Naive B cell (primary cell): ENCODE data around the gene RPL23. TPM values are rescaled to one million over a fixed set of nuclear protein-coding genes. Genes with fewer than 3 reads are reported as not detected.
A peak's percentile ranks its signal among the peaks of the same experiment; 100 is the strongest.

ENCODE experiments used
- ATAC-seq, 2 donors: fragments of 150-1000 bp; cut with Tn5 transposase; 2 replicates each; pipeline ENCODE4 v1.10.0; 2021; ENCODE audit warnings: low read depth in 2 of 2, mild to moderate bottlenecking in 2 of 2, moderate library complexity in 2 of 2
- DNase-seq: peaks from one replicate; pipeline ENCODE4 v3.0.0; 2022
- H3K27ac Mint-ChIP-seq, 6 donors: one replicate each; pipeline ENCODE4 v1.8.0; 2020 to 2022; ENCODE audit warnings: mild to moderate bottlenecking in 6 of 6, mixed read lengths in 6 of 6, moderate library complexity in 5 of 6, inconsistent platforms in 2 of 6
- H3K27me3 Mint-ChIP-seq, 3 donors: one replicate each; pipeline ENCODE4 v1.8.0; 2021 to 2022; ENCODE audit warnings: mixed read lengths in 3 of 3, mild to moderate bottlenecking in 1 of 3
- H3K36me3 Mint-ChIP-seq, 2 donors: one replicate each; pipeline ENCODE4 v1.8.0; 2020 to 2022; ENCODE audit warnings: mixed read lengths in 2 of 2, inconsistent platforms in 1 of 2, mild to moderate bottlenecking in 1 of 2
- H3K4me1 Mint-ChIP-seq, 3 donors: one replicate each; pipeline ENCODE4 v1.8.0; 2020 to 2022; ENCODE audit warnings: mixed read lengths in 3 of 3, inconsistent platforms in 1 of 3, mild to moderate bottlenecking in 1 of 3, moderate library complexity in 1 of 3
- H3K4me3 Mint-ChIP-seq, 8 donors: one replicate each; pipeline ENCODE4 v1.8.0; 2020 to 2022; ENCODE audit warnings: mild to moderate bottlenecking in 8 of 8, mixed read lengths in 8 of 8, moderate library complexity in 8 of 8, inconsistent platforms in 2 of 8
- H3K9me3 Mint-ChIP-seq, 7 donors: one replicate each; pipeline ENCODE4 v1.8.0; 2020 to 2022; ENCODE audit warnings: mixed read lengths in 7 of 7, mild to moderate bottlenecking in 5 of 7, inconsistent platforms in 2 of 7, moderate library complexity in 1 of 7
- polyA plus RNA-seq, 6 donors: library from polyadenylated mRNA; unstranded; fragments of 300-500 nt; fragmentation: Illumina TruSeq; gene quantifications; one replicate each; pipeline ENCODE4 v1.2.3, GENCODE V29; 2021; ENCODE audit warnings: low read depth in 6 of 6

The RPL23 gene
- polyA plus RNA-seq, 6 donors from 2014 or later: 798 to 1,720 (median 1,485) TPM

DNA sequence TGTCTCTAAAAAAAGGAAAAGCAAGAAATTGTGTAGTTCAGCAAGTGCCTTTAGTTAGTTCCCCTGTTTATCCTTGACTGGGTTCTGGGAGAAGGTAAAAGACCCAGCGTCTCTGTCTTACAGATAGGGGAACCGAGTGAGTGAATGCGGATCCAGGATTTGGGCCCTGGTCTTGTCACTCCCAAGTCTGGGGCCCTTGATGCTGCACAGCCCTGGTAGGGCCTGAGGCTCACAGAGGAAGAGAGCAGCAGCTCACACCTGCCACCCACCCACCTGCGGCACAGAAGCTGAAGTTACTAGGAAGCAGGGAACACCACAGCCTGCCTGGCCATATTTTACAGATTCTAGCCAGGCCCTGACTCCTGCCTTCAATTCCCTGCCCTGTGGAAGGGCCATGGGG lies 38.6 kb upstream of the RPL23 start:
- H3K4me3 Mint-ChIP-seq: peak overlapping the region in 4 of 8 donors; percentile 36 to 80 (median 50)
- H3K9me3 Mint-ChIP-seq: no peaks in the 10 kb centered on the region
- no peaks in the 10 kb centered on the region for H3K36me3 Mint-ChIP-seq
- ATAC-seq (peak; percentile 76 to 77), DNase-seq (no peak)
- H3K4me1 Mint-ChIP-seq: peaks cover 21 to 33% (median 21%) of the 10 kb centered on the region in 3 donors
- peak overlapping the region; percentile 66 to 94 (median 86) for H3K27ac Mint-ChIP-seq
- no peaks in the 10 kb centered on the region for H3K27me3 Mint-ChIP-seq

DNA sequence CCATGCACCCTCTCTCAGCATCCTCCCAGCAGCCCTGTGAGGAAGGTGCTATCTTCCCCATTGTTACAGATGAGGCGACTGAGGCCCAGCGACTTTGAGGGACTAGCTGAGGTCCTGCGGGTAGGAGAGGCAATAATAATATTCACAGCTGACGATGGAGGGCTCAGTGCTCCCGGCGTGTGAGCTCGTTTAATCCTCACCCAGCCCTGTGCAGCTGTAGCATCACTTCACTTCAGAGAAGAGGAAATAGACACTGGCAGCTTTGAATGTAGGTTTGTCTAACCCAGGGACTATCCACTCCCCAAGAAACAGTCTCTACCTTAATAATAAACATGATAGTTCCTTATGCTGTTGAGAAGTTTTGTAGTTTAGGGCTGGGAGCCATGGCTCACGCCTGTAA lies 37.9 kb upstream of the RPL23 start:
- H3K4me3 Mint-ChIP-seq: peak overlapping the region in 5 of 8 donors; percentile 36 to 80 (median 58)

DNA sequence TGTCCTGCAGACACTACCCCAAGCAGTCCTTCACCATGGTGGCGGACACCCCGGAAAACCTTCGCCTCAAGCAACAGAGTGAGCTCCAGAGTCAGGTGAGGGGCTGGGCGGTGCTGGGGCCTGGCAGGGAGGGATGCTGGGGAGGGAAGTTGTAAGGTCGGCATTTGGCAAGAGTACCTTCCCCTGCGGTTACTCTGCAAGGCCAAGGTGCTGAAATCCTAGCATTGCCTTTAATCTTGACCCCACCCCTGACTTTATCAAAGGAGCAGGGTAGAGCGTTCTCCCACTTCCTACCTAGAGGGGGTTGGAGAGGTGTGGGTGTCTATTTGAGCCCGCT lies 36.9 kb upstream of the RPL23 start:
- DNase-seq (no peak), ATAC-seq (no peak)
- Mint-ChIP-seq H3K27me3 (no peaks in the 10 kb centered on the region), H3K4me1 (peaks cover 28 to 41% (median 33%) of the 10 kb centered on the region in 3 donors), H3K9me3 (no peaks in the 10 kb centered on the region), H3K4me3 (no peak overlapping the region), H3K27ac (peak overlapping the region in 2 of 6 donors; percentile 69 to 78), H3K36me3 (no peaks in the 10 kb centered on the region)

More for the DNA sequence above, 37.9 kb upstream of the RPL23 start:
- Mint-ChIP-seq H3K9me3 (no peaks in the 10 kb centered on the region), H3K4me1 (peaks cover 19 to 34% (median 22%) of the 10 kb centered on the region in 3 donors), H3K27ac (peak overlapping the region; percentile 63 to 94 (median 86)), H3K36me3 (no peaks in the 10 kb centered on the region), H3K27me3 (no peaks in the 10 kb centered on the region)
- DNase-seq: no peak
- ATAC-seq: peak; percentile 76 to 84

DNA sequence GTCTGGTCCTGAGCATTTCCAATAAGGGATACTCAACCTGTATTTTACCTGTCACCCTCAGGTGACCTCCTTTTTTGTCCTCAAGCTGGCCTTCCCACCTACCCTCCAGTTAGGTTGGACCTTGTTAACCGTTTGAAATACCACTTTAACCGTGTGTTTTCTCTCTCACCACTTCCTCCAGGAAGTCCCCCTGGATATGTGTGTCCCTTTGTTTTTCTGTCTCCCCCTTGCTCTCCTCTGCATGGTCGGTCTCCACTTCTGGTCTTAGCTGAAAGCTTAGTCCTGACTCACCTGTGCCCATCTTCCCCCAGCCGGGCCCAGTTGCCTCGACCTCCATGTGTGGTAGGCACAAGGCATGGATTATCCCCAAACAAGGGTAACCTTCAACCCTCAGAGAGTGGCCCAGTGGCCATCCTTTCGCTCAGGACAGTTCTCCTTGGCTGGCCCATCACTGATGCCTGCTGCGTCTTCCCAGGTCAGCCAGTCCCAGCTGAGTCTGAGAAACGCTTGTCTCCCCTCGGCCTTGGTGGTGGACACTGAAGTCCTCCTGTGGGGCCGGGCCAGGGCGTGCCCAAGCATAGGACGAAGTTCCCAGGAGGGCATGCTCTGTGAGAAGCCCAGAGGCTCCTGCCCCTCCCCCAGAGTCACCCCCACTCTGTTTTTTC lies 36.4 kb upstream of the RPL23 start:
- Mint-ChIP-seq H3K27me3 (no peaks in the 10 kb centered on the region), H3K27ac (peak overlapping the region; percentile 21 to 85 (median 76)), H3K4me3 (peak overlapping the region in 1 of 8 donors; percentile 6), H3K36me3 (no peaks in the 10 kb centered on the region), H3K9me3 (no peaks in the 10 kb centered on the region), H3K4me1 (peaks cover 33 to 42% (median 38%) of the 10 kb centered on the region in 3 donors)
- no peak for DNase-seq
- no peak for ATAC-seq

DNA sequence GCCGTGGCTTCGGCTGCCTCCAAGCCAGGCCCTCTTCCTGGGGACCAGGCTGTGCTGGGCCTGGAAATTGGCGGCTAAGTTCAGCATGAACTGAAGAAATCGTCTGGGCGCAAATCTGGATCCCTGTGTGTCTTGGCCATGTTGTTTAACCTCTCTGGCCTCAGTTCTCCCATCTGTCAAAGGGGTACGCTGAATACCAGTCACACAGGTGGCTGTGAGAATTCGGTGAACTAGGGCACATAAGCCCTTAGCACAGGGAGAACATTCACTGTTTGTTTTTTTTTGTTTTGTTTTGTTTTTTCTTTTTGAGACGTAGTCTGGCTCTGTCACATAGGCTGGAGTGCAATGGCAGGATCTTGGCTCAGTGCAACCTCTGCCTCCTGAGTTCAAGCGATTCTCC lies 35.3 kb upstream of the RPL23 start:
- Mint-ChIP-seq H3K9me3 (no peaks in the 10 kb centered on the region), H3K36me3 (no peaks in the 10 kb centered on the region), H3K4me1 (peaks cover 39 to 42% (median 40%) of the 10 kb centered on the region in 3 donors), H3K27me3 (no peaks in the 10 kb centered on the region), H3K4me3 (no peak overlapping the region), H3K27ac (peak overlapping the region in 1 of 6 donors; percentile 52)
- ATAC-seq (no peak), DNase-seq (no peak)

DNA sequence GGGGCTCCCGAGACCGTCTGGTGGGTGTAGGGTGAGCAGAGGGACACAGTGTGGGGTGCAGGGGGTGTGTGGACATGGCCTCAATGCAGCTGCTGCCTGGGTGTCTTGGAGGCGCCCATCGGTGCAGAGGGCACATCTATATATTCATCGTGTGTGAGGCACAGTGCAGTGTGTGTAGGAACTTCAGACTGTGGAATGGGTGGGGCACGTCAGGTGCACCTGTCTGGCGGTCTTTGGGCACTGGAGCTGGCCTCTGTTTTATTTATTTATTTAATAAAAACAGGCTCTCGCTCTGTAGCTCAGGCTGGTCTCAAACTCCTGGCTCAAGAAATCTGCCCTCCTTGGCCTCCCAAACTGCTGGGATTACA lies 33.1 kb upstream of the RPL23 start:
- no peak for ATAC-seq
- Mint-ChIP-seq H3K9me3 (no peaks in the 10 kb centered on the region), H3K4me1 (peaks cover 48 to 56% (median 51%) of the 10 kb centered on the region in 3 donors), H3K27me3 (no peaks in the 10 kb centered on the region), H3K27ac (peak overlapping the region in 5 of 6 donors; percentile 44 to 69 (median 65)), H3K4me3 (no peak overlapping the region), H3K36me3 (no peaks in the 10 kb centered on the region)
- no peak for DNase-seq

DNA sequence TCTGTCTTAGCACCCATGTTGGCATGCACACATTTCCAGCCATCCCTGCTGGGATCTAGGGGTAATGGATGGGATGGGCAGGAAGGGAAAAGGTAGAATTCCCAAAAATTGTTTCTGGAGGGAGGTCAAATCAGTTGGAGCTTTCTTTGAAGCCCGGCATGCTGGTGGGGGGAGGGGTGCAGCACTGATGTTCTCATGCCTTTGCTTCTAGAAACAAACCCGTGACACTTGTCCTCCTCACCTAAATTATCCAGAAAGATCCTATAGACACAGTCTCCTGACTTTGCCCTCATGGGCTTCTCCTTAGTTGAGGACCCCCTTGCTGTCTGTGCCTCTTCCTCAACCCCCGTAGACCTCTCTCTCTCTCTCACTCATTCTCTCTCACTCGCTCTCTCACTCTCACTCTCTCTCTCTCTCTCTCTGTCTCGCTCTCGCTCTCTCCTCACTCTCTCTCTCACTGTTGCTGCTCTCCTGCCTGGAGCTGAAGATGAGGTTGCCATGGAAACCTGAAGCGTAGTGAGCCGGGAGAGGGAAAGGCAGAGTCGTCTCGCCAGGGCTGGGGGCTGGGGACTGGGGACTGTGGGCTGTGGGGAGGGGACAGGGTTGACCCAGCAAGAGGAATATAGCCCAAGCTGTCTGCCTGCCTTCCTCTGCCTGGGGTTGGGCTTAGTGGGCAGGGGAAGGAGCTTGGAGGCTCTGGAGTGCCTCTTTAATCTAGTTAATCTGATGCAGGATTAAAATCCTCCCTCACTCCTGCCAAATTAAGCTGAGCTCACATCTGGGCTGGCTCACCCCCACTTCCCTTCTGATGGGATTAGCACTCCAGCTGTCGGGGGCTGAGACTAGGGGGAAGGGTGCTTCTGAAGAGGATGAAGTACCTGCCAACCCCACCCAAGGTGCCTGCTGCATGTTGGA lies 32.5 kb upstream of the RPL23 start:
- no peak for ATAC-seq

DNA sequence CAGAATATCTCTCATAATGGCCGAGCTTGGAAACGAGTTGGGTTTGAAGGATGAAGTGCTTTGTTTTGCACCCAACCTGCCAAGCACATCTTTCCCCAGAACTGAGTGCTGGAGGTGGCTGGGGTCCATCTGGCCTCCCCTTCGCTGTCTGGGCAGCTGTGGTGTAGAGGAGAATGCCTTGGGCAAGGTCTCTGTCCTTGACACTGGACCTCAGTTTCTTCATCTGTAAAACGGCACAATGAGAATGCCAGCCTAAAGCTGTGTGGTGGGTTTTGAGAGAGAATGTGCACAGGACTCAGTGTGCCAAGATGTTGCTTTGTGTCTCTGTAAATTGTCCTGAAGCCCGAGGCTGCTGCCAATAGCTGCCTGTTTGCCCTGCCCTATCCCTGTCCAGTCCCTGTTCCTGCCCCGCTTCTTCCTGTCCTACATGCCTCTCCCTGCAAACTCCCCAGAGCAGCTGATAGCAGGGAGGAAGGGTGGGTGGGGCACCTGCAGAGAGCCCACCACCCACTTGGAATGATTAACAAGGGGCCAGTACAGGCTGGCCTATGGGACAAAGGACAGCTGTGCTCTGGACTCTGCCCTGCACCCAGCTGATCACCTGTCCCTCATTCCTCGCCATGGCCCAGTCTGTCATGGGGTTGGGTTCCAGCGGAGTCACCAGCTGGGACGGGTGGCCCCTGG lies 31.7 kb upstream of the RPL23 start:
- DNase-seq: no peak
- peak overlapping the region in 4 of 8 donors; percentile 33 to 72 (median 50) for H3K4me3 Mint-ChIP-seq
- H3K9me3 Mint-ChIP-seq: no peaks in the 10 kb centered on the region
- H3K4me1 Mint-ChIP-seq: peaks cover 52 to 65% (median 54%) of the 10 kb centered on the region in 3 donors
- no peak for ATAC-seq
- H3K27ac Mint-ChIP-seq: peak overlapping the region in 4 of 6 donors; percentile 47 to 79 (median 66)
- H3K27me3 Mint-ChIP-seq: no peaks in the 10 kb centered on the region
- no peaks in the 10 kb centered on the region for H3K36me3 Mint-ChIP-seq

More for the DNA sequence above, 32.5 kb upstream of the RPL23 start:
- Mint-ChIP-seq H3K4me3 (peak overlapping the region in 3 of 8 donors; percentile 29 to 33 (median 30)), H3K36me3 (no peaks in the 10 kb centered on the region), H3K27ac (peak overlapping the region; percentile 44 to 87 (median 69)), H3K9me3 (no peaks in the 10 kb centered on the region), H3K4me1 (peaks cover 49 to 57% (median 50%) of the 10 kb centered on the region in 3 donors), H3K27me3 (no peaks in the 10 kb centered on the region)
- DNase-seq: no peak

DNA sequence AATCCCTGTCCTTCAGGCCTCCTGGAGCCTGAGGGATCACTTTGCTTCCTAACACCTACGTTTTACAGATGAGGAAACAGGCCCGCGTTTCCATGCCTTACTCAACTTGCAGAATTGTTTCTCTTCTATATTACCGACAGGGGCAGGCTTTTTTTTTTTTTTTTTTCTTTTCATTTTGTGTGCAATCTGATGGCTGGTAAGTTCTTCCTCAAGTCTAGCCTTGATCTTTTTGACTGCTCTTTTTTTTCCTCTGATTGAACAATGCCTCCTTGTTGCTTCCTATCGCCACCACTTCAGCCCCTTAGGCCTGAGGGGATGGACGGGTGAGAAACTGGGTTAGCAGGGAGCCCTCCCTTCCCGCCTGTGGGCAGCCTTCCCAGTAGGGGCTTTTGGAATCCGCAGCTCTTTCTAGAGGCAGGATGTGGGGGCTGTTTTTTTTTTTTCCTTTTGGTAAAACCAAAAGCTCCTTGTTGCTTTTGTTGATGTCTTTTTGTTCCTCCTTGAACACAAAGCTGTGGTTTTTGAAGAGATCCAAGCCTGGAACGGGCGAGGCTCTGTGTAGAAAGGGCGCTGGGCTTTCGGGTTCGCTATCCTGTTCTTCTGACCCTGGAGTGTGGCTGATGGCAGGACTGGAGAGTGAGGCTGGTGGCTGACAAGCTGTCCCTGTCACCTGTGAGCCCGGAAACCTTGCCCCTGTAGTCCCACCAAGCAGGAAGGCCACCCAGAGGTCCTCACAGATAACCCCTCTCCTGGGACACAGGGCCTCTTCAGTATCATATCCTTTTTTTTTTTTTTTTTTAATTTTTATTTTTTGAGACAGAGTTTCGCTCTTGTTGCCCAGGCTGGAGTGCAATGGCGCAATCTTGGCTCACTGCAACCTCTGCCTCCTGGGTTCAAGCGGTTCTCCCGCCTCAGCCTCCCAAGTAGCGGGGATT lies 30.3 kb upstream of the RPL23 start:
- DNase-seq (no peak), ATAC-seq (peak; percentile 40 to 83)
- peak overlapping the region in 7 of 8 donors; percentile 33 to 89 (median 69) for H3K4me3 Mint-ChIP-seq
- H3K9me3 Mint-ChIP-seq: no peaks in the 10 kb centered on the region
- no peaks in the 10 kb centered on the region for H3K27me3 Mint-ChIP-seq
- H3K27ac Mint-ChIP-seq: peak overlapping the region; percentile 9 to 94 (median 90)
- peaks cover 0 to 8% of the 10 kb centered on the region in 2 donors for H3K36me3 Mint-ChIP-seq
- H3K4me1 Mint-ChIP-seq: peaks cover 57 to 72% (median 58%) of the 10 kb centered on the region in 3 donors

DNA sequence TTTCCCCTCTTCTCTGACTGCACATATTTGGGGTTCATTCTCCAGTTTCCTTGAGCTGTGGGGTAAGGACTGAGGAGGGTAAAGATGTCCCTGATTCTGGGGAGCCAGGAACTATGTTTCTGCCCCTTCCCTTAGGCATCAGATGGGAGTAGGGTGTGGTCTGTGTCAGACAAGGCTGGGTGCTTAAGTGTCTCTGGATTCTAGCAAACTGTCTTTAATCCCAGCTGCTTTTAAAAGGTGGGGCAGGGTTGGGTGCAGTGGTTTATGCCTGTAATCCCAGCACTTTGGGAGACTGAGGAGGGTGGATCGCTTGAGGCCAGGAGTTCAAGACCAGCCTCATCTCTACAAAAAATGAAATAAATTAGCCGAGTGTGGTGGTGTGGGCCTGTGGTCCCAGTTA lies 29.3 kb upstream of the RPL23 start:
- no peaks in the 10 kb centered on the region for H3K9me3 Mint-ChIP-seq
- H3K4me1 Mint-ChIP-seq: peaks cover 67 to 82% (median 67%) of the 10 kb centered on the region in 3 donors

DNA sequence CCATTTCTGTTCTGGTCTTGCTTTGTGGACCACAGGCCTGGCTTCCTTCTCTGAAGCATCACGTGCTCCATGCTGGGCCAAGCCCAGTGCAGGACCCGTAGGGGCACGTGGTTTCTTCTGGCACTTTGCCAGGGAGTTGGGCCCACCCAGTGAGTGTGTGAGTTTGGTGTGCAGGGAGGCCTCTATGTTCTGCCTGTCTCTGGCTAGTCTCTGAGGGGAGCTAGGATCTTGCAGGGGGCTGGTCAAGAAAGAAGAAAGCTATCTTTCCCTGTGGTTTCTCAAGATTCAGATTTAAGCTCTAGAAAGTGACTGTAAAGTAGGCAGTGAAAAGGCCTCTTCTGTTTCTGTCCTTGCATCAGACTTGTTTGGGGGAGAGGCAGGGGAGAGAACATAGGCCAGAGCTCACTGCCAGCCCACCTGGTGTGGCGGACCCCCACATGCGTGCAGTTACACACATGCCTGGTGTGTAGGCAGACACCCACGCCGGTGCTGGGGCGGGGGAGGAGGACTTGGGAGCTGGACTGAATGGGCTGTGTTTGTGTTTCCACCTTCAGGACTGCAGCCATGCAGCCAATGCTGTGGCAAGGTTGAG lies 28.2 kb upstream of the RPL23 start:
- Mint-ChIP-seq H3K9me3 (no peaks in the 10 kb centered on the region), H3K4me1 (peaks cover 75 to 94% (median 79%) of the 10 kb centered on the region in 3 donors), H3K36me3 (peaks cover 0 to 8% of the 10 kb centered on the region in 2 donors), H3K27me3 (no peaks in the 10 kb centered on the region), H3K27ac (peak overlapping the region in 4 of 6 donors; percentile 82 to 94 (median 87)), H3K4me3 (peak overlapping the region in 3 of 8 donors; percentile 9 to 80 (median 51))
- no peak for ATAC-seq
- no peak for DNase-seq

More for the DNA sequence above, 29.3 kb upstream of the RPL23 start:
- H3K27me3 Mint-ChIP-seq: no peaks in the 10 kb centered on the region
- ATAC-seq (no peak), DNase-seq (no peak)
- peaks cover 0 to 8% of the 10 kb centered on the region in 2 donors for H3K36me3 Mint-ChIP-seq
- H3K4me3 Mint-ChIP-seq: peak overlapping the region in 4 of 8 donors; percentile 61 to 89 (median 78)
- H3K27ac Mint-ChIP-seq: peak overlapping the region in 4 of 6 donors; percentile 27 to 90 (median 83)
